NCI-H82 treated with DMSO at 0.1 percent for 48 hours (cell line): ENCODE measurements around the gene FMR1.

Source experiments
- DNase-seq: peaks from one replicate; lab custom pipeline; 2025; ENCODE audit not compliant: unreplicated experiment; lab: John Stamatoyannopoulos, UW

FMR1 gene

DNA sequence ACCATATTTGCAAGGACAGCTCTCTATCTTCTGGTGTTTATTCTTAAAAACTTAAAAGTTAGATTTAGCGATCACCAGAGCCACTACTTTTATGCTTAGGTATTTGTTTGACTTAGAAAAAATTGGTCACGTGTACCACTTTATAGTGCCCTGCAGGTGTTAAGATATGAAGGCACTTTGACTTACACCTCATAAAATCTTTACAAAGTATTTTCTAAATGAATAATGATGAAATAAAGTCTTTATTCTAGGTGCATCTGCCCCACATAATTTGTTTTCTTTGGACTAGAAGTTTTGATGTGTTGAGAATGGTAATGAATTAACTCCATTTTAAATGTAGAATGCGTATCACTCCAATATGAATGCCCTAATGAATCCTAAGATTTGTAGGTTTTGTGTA, 2.9 kb downstream of the FMR1 start:
- no peak for DNase-seq

DNA sequence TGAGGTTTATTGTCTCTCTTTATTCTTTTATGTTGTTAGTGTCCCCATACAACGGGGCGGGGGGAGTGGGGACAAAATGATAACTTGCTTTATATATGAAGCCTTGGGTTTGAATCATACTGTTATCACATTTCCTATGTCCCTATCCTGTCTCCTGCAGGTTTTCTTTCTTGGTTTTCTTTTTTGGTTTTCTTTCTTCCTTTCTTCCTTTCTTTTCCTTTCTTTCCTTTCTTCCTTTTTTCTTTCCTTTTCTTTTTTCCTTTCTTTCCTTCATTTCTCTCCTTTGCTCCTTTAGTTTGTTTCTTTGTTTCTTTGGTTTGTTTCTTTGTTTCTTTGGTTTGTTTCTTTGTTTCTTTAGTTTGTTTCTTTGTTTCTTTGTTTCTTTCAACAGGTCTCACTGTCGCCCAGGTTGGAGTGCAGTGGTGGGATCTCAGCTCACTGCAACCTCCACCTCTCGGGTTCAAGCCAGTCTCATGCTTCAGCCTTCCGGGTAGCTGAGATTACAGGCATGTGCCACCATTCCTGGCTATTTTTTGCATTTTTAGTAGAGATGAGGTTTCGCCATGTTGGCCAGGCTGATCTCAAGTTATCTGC, 4.8 kb downstream of the FMR1 start:
- DNase-seq = no peak

GRCh38 chrX:147917700-147918695, 6.3 kb downstream of the FMR1 start:
- DNase-seq = no peak

- no peak for DNase-seq
These were observed 8.5 kb downstream of the FMR1 start for GRCh38 chrX:147920161-147920666.

DNA sequence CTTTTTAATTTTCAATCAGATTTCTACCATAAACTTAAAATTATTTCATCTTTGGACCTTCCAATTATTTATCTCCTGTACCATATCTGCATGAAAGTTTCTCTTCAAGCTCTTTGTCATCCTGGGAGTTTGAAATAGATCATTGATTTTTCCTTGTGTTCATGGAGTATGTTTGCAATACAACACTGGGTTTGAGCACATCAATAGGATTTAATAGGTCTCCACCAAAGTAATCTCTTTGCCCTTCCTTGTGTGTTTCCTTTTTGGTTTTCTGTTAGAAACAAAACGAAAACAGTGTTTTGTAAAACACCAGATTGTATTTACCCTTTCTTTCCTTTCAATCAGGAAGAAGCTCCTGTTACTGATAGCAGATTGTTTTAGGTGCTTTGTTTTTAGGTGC, 11.9 kb downstream of the FMR1 start:
- no peak for DNase-seq

- DNase-seq = no peak
These were observed 15.5 kb downstream of the FMR1 start for GRCh38 chrX:147927256-147927655.

DNA sequence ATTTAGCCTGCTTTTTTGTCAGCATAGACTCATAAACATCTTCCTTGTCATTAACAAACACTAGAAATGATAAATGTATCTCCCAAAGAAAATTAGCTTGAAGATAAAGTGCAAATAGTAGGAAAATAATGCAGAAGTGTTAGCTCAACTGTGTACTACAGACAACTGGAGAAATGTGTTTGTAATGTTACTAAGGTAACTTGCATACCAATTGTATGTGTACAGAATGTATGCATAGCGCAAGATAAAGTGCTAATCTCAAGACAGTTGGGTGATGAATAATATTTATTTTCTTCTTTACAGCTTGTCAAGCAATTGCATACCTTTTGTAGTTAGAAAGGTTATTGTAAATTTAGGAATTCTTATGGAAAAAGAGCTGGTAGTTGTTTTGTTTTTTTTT, 22.1 kb downstream of the FMR1 start:
- no peak for DNase-seq

DNA sequence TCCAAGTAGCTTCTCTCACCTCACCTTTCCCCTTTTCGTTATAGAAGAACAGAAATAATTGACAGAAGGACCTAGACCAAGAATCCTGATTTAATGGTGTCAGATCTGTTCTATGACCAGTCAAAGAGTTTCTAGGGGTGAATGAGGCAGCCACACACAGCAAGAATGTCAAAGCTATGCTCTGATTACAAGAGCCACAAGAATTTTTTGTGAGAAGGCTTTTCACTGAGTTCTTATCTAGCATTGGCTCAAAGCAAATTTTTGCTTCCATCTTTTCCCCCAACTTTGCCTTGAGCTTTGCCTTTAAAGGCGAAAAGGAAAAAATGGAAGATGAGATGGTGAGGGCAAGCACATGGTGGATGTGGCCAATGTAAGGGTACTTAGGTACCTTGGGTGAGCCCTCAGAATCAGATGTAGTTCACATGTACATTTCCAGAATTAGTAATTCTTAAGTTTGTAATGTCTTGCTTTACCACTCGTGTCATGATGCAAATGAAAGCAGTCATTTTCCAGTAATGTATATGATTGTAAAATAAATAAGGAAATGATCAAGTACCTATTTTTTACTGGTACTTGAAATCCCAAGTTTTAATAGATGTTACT, 23.5 kb downstream of the FMR1 start:
- no peak for DNase-seq

DNA sequence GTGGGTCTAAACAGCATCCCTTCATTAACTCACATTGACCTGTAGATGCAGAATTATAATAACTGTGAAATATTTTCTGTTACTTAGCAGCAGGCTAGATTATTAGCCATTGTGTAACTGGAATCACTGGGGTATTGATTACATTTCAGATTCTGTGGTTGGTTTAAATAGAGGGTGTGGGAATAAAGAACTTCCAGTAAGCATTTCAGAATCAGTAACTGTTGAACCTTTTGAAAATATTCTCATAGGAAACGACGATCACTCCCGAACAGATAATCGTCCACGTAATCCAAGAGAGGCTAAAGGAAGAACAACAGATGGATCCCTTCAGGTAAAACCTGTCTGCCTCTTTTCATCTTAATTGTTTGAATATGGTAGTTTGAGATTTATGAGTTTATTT, 33.6 kb downstream of the FMR1 start:
- no peak for DNase-seq

- no peak for DNase-seq
These were observed 36.8 kb downstream of the FMR1 start for GRCh38 chrX:147948531-147948930.

- no peak for DNase-seq
These were observed 38.6 kb downstream of the FMR1 start for GRCh38 chrX:147950352-147950751.

DNA sequence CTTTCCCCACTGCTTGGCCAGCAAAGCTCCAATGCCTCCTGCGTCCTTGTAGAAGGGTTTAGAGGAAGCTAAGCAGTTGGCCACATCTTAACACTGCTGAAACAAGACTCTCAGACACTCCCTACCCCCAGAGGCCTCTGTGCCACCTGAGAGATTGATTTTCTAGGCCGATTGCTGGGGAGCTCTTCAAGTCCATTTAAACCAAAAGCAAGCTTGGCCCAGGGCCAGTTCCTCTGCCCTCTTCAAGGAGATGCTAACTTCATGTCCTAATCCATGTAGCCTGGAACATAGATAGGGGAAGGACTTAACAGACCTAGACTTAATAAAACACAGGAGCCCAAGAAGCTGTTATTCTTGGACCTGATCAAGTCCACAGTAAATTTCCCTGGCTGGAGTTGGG, 42.3 kb downstream of the FMR1 start:
- DNase-seq = no peak

GRCh38 chrX:147957291-147957690, 45.6 kb downstream of the FMR1 start:
- DNase-seq = no peak

- no peak for DNase-seq
These were observed 46.6 kb downstream of the FMR1 start for GRCh38 chrX:147958291-147958690.

DNA sequence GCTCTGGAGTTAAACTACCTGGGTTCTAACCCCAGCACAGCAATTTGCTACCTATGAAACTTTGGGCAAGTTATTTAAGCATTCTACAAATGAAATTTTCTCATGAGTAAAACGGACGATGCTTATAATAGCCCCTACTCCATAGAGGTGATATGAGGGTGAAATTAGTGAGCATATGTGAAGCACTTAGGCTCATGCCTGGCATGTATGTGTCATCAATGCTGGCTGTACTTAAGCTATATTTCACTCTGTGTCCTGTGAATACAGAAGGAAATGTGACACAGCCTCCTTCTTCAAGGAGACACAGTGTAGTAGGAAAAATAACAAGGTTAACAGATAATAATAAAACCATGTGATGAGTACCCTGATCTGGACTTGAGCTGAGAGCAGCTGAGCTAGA, 49.0 kb downstream of the FMR1 start:
- DNase-seq = no peak

- DNase-seq = no peak
These were observed 50.8 kb downstream of the FMR1 start for GRCh38 chrX:147962476-147962875.

DNA sequence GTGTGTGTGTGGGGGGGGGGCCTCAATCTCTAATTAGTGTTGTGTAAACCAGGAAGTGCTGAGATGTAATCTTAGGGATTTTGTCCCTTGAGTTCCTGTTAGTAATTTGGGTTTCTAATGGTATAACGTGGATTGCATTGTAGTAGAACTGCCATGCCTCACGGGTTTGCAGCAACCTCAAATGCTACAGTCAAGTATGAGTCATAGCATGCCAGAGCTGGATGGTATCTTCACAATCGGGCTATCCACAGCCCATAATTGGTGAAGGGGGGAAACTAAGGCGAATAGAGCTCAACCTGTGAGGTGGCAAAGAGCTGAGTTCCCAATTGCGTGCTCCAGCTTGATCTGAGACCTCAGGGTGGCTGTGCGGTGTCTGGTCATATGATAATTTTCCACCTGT, 67.2 kb downstream of the FMR1 start:
- DNase-seq = no peak

DNA sequence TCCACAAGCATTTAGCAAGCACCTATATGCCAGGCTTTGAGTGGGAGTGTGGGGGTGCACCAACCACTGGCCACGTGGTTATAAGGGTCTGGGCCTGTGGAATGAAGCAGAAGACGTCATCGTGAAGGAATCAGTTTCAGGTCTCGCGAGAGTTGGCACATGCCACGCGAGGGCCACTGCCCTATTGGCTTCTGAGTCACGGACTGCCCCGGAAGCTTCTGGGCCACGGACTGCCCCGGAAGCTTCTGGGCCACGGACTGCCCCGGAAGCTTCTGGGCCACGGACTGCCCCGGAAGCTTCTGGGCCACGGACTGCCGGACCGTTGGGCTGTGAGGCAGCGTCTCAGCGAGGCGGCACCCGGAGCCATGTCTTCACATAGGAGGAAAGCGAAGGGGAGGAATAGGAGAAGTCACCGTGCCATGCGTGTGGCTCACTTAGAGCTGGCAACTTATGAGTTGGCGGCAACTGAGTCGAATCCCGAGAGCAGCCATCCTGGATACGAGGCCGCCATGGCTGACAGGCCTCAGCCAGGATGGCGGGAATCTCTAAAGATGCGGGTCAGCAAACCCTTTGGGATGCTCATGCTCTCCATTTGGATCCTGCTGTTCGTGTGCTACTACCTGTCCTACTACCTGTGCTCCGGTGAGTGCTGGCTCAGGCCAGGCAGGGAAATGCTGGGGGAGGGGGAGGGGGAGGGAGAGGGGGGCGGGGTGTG, 69.5 kb downstream of the FMR1 start, which contains the start of gene FMR1NB:
Gene FMR1NB, plus strand, starts transcription at position 300 of the 715 bp plus-strand sequence. Its CDS starts 66 bp downstream, at position 366.
- no peak for DNase-seq
